ENCODE data around the gene RNF5.
"Not testable (repeated sequence)": the region's sequence is repeated elsewhere in the genome, so short reads cannot be mapped to it uniquely, and the experiment has no call there.

RNF5 gene

DNA sequence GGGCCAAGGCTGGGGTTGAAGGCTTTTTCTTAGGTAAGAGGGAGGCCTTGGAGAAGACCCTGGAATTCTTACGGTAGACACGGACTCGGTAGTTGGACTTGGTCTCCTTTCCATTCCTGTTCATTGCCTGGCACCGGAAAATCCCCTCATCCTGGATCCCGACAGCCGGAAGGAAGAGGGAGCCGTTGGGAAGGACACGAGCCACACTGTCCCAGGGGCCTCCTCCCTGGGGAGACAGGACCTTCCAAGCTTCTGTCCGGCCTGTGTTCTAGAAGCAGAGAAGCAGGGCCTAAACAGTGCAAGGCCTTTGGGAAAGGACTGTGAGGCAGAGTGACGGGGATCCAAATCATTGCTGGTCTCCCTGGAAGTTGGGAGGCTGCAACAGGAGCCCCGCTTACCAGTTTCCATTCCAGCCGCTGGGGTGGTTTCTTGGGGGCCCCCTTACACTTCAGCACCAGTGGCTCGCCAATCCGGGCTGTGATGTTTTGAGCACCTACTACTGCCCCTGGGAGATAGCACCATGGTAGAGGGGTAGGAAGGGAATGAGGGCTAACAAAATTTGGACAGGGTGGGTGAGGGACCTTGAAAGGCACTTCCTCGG lies 5.4 kb downstream of the RNF5 start:
- Histone ChIP-seq H3K27ac (peak overlapping the region; percentile 97), H3K36me3 (peaks cover 71% of the 10 kb centered on the region), H3K9me3 (no peaks in the 10 kb centered on the region), H3K4me1 (ENCODE audit: control insufficient read depth in 1 of 2, insufficient read depth in 1 of 2, low read depth in 1 of 2, low read length in 1 of 2) (peaks cover 40 to 51% of the 10 kb centered on the region in 2 experiments), H3K4me3 (ENCODE audit: low read depth in 1 of 2, low read length in 1 of 2) (no peak overlapping the region), H3K27me3 (no peaks in the 10 kb centered on the region)
- TF ChIP-seq, protein P1, sequence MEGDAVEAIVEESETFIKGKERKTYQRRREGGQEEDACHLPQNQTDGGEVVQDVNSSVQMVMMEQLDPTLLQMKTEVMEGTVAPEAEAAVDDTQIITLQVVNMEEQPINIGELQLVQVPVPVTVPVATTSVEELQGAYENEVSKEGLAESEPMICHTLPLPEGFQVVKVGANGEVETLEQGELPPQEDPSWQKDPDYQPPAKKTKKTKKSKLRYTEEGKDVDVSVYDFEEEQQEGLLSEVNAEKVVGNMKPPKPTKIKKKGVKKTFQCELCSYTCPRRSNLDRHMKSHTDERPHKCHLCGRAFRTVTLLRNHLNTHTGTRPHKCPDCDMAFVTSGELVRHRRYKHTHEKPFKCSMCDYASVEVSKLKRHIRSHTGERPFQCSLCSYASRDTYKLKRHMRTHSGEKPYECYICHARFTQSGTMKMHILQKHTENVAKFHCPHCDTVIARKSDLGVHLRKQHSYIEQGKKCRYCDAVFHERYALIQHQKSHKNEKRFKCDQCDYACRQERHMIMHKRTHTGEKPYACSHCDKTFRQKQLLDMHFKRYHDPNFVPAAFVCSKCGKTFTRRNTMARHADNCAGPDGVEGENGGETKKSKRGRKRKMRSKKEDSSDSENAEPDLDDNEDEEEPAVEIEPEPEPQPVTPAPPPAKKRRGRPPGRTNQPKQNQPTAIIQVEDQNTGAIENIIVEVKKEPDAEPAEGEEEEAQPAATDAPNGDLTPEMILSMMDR (IDR thresholded peaks at IDR 0.05), result no peak

DNA sequence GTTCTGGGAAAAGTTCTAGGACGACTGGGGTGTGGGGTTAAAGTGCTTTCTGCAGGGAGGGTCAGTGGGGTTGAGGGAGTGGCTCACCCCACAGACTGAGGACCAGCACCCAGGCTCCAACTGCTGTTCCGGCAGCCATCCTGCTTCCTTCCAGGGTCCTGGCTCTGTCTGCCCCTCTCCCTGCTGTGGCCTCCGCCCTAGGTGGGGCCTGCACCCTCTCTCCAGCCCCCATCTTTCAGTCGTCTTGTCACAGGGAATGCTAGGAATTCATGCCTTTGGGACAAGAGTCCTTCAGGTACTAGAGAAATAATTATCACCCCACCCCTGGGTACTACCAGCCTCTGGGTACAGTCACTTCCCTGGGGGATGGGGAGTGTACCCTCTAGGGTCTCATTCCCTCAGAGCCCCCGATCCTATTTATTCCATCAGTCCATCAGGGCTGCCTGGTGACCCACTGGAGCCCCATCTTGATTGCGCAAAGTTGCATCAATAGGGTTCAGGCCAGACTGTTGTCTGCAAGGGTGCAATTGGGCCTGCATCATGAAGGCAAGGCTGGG lies 6.0 kb downstream of the RNF5 start, which contains the start of gene AGER:
TSS of gene AGER (minus strand) at position 170 of the 557 bp plus-strand sequence. CDS start at position 139, 31 bp downstream.
- Histone ChIP-seq H3K4me1 (ENCODE audit: control insufficient read depth in 1 of 2, insufficient read depth in 1 of 2, low read depth in 1 of 2, low read length in 1 of 2) (peaks cover 40 to 49% of the 10 kb centered on the region in 2 experiments), H3K36me3 (peaks cover 71% of the 10 kb centered on the region), H3K9me3 (no peaks in the 10 kb centered on the region), H3K4me3 (ENCODE audit: low read depth in 1 of 2, low read length in 1 of 2) (no peak within 1 kb of the TSS), H3K27me3 (no peaks in the 10 kb centered on the region), H3K27ac (peak within 1 kb of the TSS; percentile 97)
- TF ChIP-seq, protein P1 (IDR thresholded peaks at IDR 0.05), result no peak

DNA sequence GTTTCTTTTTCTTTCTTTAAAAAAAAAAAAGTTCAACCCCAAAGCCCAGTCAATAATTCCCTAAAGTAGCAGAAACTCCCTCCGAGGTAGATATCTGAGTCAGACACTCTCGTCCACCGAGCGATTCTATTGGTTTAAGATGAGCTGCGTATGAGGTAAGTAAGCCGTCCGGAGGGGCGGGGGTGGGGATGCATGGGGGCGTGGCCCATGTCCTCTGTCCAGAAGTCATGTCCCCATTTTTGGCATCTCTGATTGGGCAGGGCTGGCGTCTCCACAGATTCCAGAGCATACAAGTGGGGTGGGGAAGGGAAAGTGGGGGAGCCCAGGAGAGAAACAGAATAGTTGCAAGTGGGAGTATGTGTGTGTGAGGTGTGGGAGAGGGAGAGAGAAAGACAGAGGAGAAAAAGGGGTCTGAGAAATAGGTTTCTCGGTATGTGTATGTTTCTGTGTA lies 7.5 kb downstream of the RNF5 start:
- not testable (repeated sequence) for H3K27me3 ChIP-seq, H3K9me3 ChIP-seq
- Histone ChIP-seq H3K27ac (peak overlapping the region; percentile 95), H3K36me3 (peaks cover 68% of the 10 kb centered on the region), H3K4me3 (ENCODE audit: low read depth in 1 of 2, low read length in 1 of 2) (peak overlapping the region in 1 of 2 experiments; percentile 7), H3K4me1 (ENCODE audit: control insufficient read depth in 1 of 2, insufficient read depth in 1 of 2, low read depth in 1 of 2, low read length in 1 of 2) (peaks cover 35 to 44% of the 10 kb centered on the region in 2 experiments)

DNA sequence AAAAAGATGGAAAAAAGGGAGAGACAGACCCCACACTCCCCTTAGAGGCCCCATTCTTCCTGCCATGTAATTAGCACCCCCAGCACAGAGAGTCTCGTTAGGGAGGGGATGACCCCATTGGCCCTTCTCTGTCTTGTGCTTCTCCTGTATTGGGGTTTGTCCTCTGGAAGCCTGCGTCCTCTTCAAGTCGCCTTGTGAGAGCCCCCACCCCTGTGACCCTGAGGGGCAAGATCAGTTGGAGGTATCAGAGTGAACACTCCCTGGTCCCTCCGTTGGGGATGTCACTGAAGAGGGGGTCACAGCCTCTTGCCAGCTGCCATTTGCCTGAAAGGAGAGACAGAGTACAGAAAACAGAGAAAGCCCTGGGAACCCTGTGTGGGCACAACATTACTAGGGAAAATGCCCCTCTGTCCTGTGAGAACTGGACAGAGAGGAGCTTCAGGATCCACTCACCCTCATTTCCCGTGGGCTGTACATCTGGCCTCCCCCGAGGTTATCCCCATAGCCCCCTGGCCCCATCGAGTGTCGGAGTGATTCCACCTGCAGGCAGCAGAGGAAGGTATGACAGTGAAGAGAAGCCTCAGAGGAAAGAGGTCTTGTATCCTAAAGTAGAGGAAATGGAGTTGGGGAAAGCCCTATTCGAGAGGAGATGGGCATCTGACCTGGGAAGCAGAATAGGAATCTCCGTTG lies 8.1 kb downstream of the RNF5 start:
- H3K27ac ChIP-seq, result peak overlapping the region; percentile 95
- H3K4me3 ChIP-seq (ENCODE audit: low read depth in 1 of 2, low read length in 1 of 2), result peak overlapping the region in 1 of 2 experiments; percentile 81
- H3K4me1 ChIP-seq (ENCODE audit: control insufficient read depth in 1 of 2, insufficient read depth in 1 of 2, low read depth in 1 of 2, low read length in 1 of 2), result peaks cover 41 to 48% of the 10 kb centered on the region in 2 experiments
- not testable (repeated sequence) for H3K27me3 ChIP-seq, H3K9me3 ChIP-seq
- H3K36me3 ChIP-seq, result peaks cover 68% of the 10 kb centered on the region

DNA sequence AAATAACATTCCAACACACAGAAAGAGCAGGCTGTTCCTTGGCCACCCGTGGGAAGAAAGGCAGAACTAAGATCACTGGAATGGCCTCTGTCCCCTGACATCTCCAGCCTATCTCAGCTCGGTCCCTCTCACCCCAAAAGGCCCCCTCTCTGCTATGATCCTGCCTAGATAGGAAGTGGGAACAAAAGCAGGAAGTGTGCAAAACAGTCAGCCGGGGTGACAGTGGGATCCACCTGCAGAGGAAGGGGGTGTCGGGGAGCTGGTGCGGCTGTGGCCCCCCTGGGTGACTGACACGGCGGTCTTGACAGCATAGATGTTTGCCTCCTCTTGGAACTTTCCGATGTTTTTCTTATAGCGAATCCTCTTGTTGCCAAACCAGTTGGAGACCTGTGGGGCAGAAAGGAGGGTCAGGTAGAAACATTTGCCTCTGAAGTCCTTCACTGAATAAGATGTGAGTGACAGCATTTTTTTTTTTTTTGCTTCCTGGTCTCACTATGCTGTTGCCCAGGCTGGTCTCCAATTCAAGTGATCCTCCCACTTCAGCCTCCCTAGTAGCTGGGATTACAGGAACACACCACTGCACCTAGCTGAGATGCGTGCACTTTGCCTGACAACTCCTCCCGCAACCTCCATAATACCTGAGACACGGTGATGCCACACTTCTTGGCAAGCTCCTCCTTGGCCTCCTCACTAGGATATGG lies 9.0 kb downstream of the RNF5 start:
- peak overlapping the region; percentile 95 for H3K27ac ChIP-seq

DNA sequence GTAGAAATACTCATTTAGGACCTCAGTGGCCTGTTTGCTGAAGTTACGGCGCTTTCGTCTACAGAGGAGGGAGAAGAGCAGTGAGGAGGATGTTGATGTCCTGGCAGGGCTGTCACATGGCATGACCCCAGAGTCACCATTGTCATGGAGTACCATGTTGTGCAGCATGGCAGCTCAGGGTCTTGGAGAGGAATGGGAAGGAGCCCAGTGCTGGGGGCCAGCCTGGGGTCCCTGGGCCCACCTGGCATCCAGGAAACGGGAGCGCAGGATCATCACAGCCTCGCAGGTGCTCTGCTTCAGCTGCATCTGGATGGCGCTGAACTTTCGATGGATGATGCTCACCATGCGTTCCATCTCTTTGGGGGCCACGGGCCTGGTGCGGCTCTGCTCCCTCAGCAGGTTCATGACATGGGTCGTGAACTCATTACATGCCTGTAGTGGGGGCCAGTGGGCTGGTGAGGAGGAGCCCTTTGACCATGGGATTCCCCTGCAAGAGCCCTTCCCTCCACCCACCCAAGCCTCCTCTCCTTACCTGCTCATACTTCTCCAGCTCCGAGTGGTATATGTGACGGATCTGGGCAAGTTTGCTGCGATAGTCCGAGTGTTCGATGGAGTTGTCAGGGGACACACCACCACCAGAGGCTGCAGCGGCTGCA lies 9.6 kb downstream of the RNF5 start:
- H3K4me1 ChIP-seq (ENCODE audit: control insufficient read depth in 1 of 2, insufficient read depth in 1 of 2, low read depth in 1 of 2, low read length in 1 of 2), result peaks cover 44 to 48% of the 10 kb centered on the region in 2 experiments
- H3K27me3 ChIP-seq, H3K9me3 ChIP-seq: not testable (repeated sequence)
- H3K4me3 ChIP-seq (ENCODE audit: low read depth in 1 of 2, low read length in 1 of 2), result peak overlapping the region; percentile 81 to 97
- H3K36me3 ChIP-seq, result peaks cover 54% of the 10 kb centered on the region
- H3K27ac ChIP-seq, result peak overlapping the region; percentile 95

More for the DNA sequence above, 9.0 kb downstream of the RNF5 start:
- Histone ChIP-seq H3K4me1 (ENCODE audit: control insufficient read depth in 1 of 2, insufficient read depth in 1 of 2, low read depth in 1 of 2, low read length in 1 of 2) (peaks cover 47 to 48% of the 10 kb centered on the region in 2 experiments), H3K36me3 (peaks cover 61% of the 10 kb centered on the region), H3K4me3 (ENCODE audit: low read depth in 1 of 2, low read length in 1 of 2) (peak overlapping the region; percentile 81 to 97), H3K27me3 (no peaks in the 10 kb centered on the region), H3K9me3 (no peaks in the 10 kb centered on the region)
- TF ChIP-seq, protein P1 (IDR thresholded peaks at IDR 0.05), result no peak
